HK-2 (cell line): ENCODE data around the gene EIF3F.

Source experiments
- DNase-seq: peaks from one replicate; pipeline ENCODE4 v3.0.0-alpha.2; 2018; ENCODE audit not compliant: unreplicated experiment

Gene EIF3F, protein sequence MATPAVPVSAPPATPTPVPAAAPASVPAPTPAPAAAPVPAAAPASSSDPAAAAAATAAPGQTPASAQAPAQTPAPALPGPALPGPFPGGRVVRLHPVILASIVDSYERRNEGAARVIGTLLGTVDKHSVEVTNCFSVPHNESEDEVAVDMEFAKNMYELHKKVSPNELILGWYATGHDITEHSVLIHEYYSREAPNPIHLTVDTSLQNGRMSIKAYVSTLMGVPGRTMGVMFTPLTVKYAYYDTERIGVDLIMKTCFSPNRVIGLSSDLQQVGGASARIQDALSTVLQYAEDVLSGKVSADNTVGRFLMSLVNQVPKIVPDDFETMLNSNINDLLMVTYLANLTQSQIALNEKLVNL

DNA sequence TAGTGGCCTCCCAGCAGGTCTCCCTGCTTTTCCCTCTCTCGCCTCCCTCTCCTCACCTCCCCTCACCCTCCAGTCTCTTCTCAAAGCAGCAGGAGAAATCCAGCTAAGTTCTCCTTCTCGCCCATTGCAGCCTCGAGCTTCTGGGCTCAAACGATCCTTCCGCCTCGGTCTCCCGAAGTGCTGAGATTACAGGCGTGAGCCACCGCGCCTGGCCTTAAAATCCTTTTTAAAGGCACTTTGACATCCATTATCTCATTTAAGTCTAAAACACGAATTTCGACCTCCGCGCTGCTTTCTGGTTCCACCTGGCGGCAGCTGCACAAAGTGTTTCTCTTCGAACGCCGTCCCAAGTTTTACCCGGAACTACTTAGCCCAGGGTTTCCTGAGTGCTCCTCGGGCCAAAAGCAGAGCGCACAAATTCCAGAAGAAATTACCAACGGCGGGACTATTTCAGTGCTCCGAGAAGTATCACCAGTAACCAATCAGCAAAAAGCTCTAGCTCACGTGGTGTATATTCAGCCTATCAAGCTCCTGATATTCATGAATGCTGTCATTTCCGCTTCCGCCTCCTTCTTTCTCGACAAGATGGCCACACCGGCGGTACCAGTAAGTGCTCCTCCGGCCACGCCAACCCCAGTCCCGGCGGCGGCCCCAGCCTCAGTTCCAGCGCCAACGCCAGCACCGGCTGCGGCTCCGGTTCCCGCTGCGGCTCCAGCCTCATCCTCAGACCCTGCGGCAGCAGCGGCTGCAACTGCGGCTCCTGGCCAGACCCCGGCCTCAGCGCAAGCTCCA, at the start of gene EIF3F:
TSS of gene EIF3F (plus strand) at position 570 of the 792 bp plus-strand sequence. CDS start at position 586, 16 bp downstream.
- peak; percentile 87 for DNase-seq

- DNase-seq: no peak
Measured at GRCh38 chr11:7941146-7941545, 46.0 kb upstream of the EIF3F start.

DNA sequence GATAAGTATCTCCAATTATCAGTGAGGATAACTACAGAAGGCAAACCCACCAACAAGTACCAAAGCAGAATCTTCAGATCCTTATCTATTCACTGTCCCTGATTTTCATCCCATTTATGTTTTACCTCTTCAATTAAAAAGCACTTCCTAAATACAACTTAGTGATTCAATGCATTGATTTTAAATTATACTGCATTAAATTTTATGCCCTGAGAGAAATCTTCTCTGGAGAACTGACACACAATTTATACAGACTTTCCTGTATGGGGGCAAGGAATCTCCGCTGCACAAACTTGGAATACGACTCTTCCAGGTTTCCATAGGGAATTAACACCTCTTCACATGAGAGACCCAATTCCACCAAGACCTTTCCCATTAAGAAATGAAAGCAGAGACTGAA, 45.5 kb upstream of the EIF3F start, which contains the start of gene OR10A3:
TSS of gene OR10A3 (minus strand) at position 101 of the 400 bp plus-strand sequence. CDS start 2,188 bp downstream, outside the sequence.
- no peak for DNase-seq

DNA sequence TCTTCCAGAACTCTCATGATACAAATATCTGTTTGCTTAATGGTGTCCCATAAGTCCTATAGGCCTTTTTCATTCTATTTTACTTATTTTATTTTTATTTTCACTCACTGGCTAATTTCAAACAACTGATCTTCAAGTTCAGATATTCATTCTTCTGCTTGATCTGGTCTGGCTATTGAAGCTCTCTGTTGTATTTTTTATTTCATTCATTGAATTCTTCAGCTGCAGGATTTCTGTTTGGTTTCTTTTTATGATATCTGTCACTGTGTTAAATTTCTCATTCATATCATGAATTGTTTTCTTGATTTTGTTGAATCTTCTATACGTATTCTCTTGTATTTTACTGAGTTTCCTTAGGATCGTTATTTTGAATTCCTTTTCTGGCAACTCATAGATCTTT, 43.0 kb upstream of the EIF3F start:
- DNase-seq: no peak

DNA sequence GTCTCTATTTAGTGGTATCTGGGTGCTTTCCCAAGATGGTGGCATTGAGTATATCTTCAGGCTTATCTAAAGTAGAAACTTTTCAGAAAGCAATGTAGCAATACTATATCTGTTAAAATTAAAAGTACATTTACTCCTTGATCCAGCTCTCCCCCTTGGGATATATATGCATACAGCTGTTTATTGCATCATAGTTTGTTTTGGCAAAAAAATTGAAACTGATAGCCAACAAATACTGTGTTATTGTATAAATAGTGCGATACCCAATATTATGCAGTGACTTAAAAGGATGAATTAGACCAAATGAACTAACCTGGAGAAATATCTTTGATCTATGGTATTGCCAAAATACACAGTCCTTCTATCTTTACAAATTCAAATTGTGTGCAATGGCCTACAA, 37.2 kb upstream of the EIF3F start:
- no peak for DNase-seq

DNA sequence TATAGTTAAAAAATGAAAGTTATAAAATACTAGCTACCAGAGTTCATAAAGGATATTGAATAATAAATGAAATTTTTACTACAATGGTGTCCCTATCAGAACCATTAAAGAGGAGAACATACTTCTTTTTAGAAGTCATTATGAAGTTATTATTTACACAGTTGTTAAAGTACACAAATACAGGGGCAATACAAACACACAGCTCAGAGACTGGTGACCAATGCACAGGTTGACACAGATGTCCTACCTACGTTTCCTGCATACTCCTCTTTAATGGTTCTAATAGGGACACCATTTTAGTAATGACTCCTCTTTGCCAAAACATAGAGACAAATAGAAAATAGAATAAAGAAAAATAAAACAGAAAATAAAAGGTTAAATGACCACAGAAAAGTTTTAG, 31.9 kb upstream of the EIF3F start:
- DNase-seq: no peak

GRCh38 chr11:7964261-7964660, 22.9 kb upstream of the EIF3F start:
- no peak for DNase-seq

GRCh38 chr11:7964873-7965272, 22.3 kb upstream of the EIF3F start:
- no peak for DNase-seq

DNA sequence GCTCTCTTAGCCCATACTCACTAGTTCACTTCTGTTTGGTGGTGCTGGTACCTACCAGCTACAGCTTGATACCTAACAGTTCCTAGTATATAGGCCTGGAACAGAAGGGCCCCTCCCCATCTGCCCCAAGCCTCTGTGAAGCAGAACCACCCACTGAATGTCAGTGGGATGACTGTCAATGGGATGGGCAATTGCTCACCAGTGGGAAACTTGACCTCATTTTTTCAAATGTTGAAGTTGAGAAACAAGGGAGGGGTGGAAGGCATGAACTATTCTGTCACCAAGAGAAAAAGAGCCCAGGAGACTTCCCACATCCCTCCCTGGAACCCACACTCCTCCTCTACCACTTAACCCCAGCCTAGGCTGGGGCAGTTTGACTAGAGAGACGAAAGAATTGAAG, 21.8 kb upstream of the EIF3F start, which contains the start of gene NLRP10:
TSS of gene NLRP10 (minus strand) at position 62 of the 400 bp plus-strand sequence. CDS start 1,952 bp downstream, outside the sequence.
- no peak for DNase-seq

GRCh38 chr11:7967097-7967496, 20.0 kb upstream of the EIF3F start:
- no peak for DNase-seq

- DNase-seq: no peak
Measured at GRCh38 chr11:7967826-7968225, 19.3 kb upstream of the EIF3F start.

DNA sequence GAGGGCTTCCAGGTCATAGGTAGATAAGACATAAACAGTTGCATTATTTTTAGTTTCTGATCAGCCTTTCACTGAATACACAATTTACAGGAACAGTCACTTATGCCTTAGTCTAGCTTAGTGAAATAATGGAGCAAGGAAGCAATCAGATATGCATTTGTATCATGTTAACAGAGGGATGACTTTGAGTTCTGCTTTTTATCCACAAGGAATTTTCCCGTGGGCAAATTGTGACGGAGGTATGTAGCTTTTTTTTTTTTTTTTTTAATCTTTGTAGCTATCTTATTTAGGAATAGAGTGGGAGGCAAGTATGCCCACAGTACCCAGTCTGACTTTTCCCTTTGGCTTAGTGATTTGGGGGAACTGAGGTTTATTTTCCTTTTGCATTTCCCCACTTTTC, 18.5 kb upstream of the EIF3F start:
- DNase-seq: no peak

DNA sequence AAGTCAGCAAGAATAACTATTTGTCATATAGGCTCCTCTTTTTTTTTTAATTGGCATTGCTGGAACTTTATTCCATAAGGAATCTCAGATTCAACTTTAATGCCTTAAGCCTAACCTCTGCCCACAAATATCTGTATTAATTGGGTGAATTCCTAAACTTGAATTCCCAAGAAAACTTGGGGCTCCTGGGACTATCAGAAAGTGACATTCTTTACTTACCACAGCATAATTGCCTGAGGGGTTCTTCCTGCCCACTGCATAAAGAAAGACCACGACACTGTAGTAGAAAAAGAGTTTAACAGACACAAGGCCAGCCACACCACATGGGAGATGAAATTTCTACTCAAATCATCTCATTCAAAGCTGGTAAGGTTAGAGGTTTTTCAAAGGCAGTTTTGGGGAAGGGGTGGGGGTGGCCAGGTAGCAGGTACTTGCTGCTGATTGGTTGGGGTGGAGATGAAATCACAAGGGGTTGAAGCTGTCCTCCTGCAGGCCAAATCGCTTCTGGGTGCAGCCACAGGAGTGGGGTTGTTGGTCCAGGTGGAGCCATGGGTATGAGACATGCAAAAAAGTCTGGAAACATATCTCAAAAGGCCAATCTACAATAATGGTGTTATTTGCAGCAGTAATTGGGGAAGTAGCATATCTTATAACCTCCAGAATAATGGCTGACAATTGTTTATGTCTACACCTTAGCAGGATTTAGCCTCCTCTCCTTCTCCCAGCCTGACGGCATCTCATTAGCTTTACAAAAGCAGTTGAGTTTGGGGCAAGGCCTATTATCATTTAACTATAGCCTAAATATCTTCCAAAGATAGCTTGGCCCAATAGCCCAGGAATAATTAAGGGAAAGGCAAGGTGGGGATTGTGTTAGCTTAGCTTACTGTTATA, 17.1 kb upstream of the EIF3F start:
- DNase-seq: no peak

DNA sequence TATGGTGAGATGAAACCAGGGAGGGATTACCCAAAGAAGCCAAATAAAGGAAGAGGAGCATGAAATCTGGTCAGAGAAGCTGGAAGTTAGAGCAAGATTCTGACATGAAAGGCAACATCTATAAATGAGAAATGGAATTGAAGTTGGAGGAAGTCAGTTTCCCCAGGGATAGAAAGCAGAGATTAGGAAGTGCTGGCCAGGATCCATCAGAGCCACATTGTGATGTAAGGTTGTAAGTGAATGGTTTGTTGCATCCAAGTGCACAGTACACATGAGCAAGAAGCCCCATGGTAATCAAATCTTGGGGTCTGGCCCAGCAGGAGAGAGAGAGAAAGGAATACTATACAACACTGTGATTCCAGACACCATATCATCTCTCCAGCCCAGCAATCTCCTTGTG, 15.3 kb upstream of the EIF3F start:
- no peak for DNase-seq

DNA sequence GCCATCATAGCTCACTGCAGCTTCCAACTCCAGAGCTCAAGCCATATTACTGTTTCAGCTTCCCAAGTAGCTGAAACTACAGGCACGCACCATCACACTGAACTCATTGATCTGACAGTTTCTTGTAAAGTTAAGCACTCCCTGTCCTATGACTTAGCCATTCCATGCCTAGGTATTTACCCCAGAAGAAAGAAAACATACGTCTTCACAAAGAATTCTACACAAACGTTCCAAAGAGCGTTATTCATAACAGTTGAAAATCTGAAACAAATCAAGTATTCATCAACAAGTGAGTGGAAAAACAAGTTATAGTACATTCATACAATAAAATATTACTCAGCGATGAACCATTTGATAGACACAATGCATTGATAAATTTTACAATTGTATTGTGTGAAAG, 14.1 kb upstream of the EIF3F start:
- DNase-seq: no peak

DNA sequence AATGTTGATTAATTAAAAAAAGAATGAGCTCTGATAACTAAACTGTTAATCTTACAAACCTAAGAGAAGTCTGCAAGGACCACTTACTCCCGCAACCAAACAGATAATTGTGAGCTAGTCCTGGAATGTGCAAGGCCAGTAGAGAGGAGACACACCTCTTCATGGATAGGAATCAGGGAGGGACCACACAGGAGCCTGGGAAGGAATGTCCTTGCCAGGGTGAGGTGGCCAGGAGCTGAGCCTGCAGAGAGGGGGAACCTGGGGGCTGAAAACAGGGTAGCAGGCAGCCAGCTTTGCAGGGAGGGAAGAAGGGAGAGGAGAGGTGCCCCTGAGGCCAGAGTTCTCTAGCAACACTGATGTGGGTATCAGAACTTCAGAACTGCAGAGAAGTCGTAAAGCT, 12.5 kb upstream of the EIF3F start:
- DNase-seq: no peak

DNA sequence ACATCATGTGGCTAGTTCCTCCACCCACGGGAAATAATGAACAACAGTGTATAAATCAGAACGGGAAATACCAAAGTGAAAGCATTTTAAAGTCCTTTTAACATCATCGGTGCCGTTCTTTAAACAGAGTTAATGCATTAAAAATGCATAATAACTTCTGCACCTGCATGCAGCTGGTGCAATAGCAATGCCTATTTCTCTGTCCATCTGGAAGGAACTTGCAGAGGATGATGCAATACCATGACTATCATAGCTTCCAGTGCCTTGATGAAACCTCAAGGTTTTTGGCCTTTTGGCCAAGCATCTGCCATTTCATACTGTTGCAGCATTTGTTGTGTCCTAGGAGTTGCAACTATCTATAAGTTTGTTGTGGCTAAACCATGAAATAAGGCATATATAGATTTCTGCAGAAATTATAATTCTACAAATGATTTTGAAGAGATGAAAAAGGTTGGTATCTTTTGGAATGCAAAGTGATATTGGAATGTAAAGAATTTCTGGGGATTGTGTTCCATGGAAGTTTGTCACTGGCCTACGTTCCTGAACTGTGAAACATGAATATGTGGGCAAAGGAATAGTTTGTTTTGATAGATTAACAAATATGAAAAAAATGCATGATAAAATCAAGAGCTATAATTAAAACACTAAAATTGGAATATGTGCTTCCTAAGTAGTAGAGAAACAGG, 9.8 kb upstream of the EIF3F start:
- no peak for DNase-seq

DNA sequence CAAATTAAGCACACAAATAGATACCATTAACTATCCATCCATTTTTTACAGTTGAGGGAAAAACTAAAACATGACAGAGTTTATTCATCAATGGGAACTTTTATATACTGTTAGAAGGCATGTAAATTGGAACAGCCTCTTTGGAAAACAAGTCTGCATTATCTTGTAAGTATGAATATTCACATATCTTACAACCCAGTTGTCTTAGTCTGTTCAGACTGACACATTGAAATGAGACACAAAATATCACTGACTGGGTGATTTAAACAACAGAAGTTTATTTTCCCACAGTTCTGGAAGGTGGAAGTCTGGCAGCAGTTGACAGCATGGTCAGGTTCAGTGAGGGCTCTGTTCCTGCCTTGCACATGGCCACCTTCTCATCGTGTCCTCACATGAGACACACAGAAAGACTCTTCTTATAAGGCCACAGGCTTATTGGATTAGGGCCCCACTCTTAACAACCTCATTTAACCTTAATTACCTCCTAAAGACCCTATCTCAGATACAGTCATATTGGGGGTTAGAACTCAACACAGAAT, 5.4 kb upstream of the EIF3F start:
- DNase-seq: no peak

DNA sequence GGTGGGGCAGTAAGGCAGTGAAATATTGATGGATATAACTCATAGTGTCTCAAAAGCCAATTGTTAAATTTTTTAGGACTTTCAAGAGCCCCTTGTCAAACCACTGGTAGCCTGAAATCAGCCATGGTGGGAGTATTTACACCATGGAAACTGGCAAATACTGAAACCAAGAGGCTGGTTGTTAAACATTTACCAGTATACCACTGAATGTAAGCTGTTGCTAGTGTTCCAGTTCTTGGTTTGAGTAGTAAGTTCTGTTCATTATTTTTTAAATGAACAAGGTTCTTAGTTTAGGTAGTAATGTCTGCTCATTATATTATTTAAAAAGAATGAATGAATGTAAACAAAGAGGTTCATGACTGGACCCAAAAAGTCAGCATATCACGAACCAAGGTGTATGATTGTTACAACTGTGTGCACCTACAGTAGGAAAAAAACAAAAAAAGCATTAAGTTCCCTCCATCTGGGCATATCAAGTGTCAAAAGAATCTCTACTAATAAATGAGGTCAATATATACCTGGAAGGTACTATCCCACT, 4.5 kb upstream of the EIF3F start:
- DNase-seq: no peak

GRCh38 chr11:7983832-7984590, 3.1 kb upstream of the EIF3F start:
- DNase-seq: no peak
